ENCODE measurements around the gene GMPPA.

GRCh38 chr2:219509780-219510511 is 11.3 kb downstream of the GMPPA start:
- TF ChIP-seq POLR2A (IDR thresholded peaks at IDR 0.05; ENCODE audit: low read depth, low read length) (no peak), TAF1 (IDR thresholded peaks at IDR 0.05; ENCODE audit: borderline replicate concordance, low read depth, low read length) (no peak)
